HepG2 (cell line): ENCODE measurements around the gene TMOD3. TPM values are rescaled to one million over a fixed set of nuclear protein-coding genes. Genes with fewer than 3 reads are reported as not detected.
"Not testable (repeated sequence)": the region's sequence is repeated elsewhere in the genome, so short reads cannot be mapped to it uniquely, and the experiment has no call there.

Source experiments
- ATAC-seq: fragments of 200-7000 bp; cut with Tn5 transposase; 3 replicates; pipeline ENCODE4 v1.9.1; 2020; ENCODE audit warnings: mild to moderate bottlenecking, moderate library complexity
- BruUV-seq: library from RNA; stranded (reverse); fragments of 400-500 nt; replicated peaks from 2 replicates; lab custom pipeline; 2021; lab: Mats Ljungman, UMichigan
- CTCF ChIA-PET: fragments of 300-600 bp; formaldehyde crosslinking; extraction: SDS; loops from one replicate; lab custom pipeline; 2021; ENCODE audit warnings: low total read pairs, inconsistent platforms, low intra/inter-chr PET ratio; lab: Yijun Ruan, JAX
- POLR2A ChIA-PET: fragments of 350-600 bp; sonication (Branson Sonifier 250); formaldehyde crosslinking; loops from one replicate; lab custom pipeline; 2020; ENCODE audit warnings: antibody characterized with exemption, inconsistent platforms; lab: Yijun Ruan, JAX
- DNase-seq: peaks from one replicate; pipeline ENCODE4 v3.0.0-alpha.2; 2015; ENCODE audit warnings: low spot score
- FAIRE-seq: peaks from 3 replicates; lab custom pipeline; 2011; peaks lifted over from hg19 to GRCh38; lab: Jason Lieb, UNC
- H2AFZ ChIP-seq: one replicate; pipeline ENCODE4 v1.6.1; 2011; ENCODE audit warnings: low read length, inconsistent platforms
- H3K27ac ChIP-seq: fragments of 300-600 bp; 3 replicates; pipeline ENCODE4 v1.8.0; 2011; ENCODE audit warnings: mixed run types, mild to moderate bottlenecking, mixed read lengths, low read length, inconsistent platforms; ENCODE audit not compliant: insufficient read depth; ENCODE audit errors: extremely low read length
- H3K27me3 ChIP-seq, 2 experiments: fragments of 200-600 bp in 1 of 2; 2 replicates in 1 of 2; 3 replicates in 1 of 2; pipeline versions ENCODE4 v1.6.0 to v1.8.0; 2011; ENCODE audit warnings: low read length in 2 of 2, mild to moderate bottlenecking in 2 of 2, moderate library complexity in 2 of 2, inconsistent platforms in 1 of 2; ENCODE audit not compliant: insufficient read depth in 2 of 2, control insufficient read depth in 1 of 2
- H3K36me3 ChIP-seq, 2 experiments: fragments of 200-600 bp in 1 of 2; replicated peaks in 1 of 2; 2 replicates in 1 of 2; 3 replicates in 1 of 2; pipeline versions ENCODE4 v1.5.1 to v1.8.0; 2011; ENCODE audit warnings: low read length in 2 of 2, inconsistent platforms in 1 of 2; ENCODE audit not compliant: insufficient read depth in 2 of 2, control insufficient read depth in 1 of 2
- H3K4me1 ChIP-seq: 2 replicates; pipeline ENCODE4 v1.5.1; 2012; ENCODE audit warnings: low read length, inconsistent platforms; ENCODE audit not compliant: insufficient read depth
- H3K4me2 ChIP-seq: 2 replicates; pipeline ENCODE4 v1.6.0; 2011; ENCODE audit warnings: low read depth, low read length, inconsistent platforms
- H3K4me3 ChIP-seq, 3 experiments: fragments of 200-600 bp in 1 of 3; sonication (generic), shearing (Covaris generic) in 1 of 3; replicated peaks in 1 of 3; 2 replicates each; pipeline ENCODE4 v1.5.1; 2011 to 2016; ENCODE audit warnings: low read length in 3 of 3, inconsistent platforms in 2 of 3, low read depth in 2 of 3, mild to moderate bottlenecking in 2 of 3, control low read depth in 1 of 3, mixed read lengths in 1 of 3; ENCODE audit not compliant: insufficient read depth in 1 of 3
- H3K79me2 ChIP-seq: one replicate; pipeline ENCODE4 v1.6.1; 2011; ENCODE audit warnings: low read length, inconsistent platforms; ENCODE audit not compliant: insufficient read depth
- H3K9ac ChIP-seq: 2 replicates; pipeline ENCODE4 v1.6.0; 2011; ENCODE audit warnings: mild to moderate bottlenecking, low read depth, low read length, inconsistent platforms; ENCODE audit not compliant: insufficient read depth
- H3K9me3 ChIP-seq: 2 replicates; pipeline ENCODE4 v1.5.1; 2012; ENCODE audit warnings: mild to moderate bottlenecking, low read length
- H4K20me1 ChIP-seq: 2 replicates; pipeline ENCODE4 v1.6.0; 2011; ENCODE audit warnings: inconsistent platforms, mild to moderate bottlenecking, low read length, moderate library complexity; ENCODE audit not compliant: insufficient read depth
- WGBS: methylation state at CpG from one replicate; pipeline ENCODE4 v1.1.6; 2017; ENCODE audit warnings: low lambda C conversion rate; 5-methylcytosine and 5-hydroxymethylcytosine counted together
- in situ Hi-C: cut with HindIII; loops from 2 replicates; pipeline ENCODE4 v1.10.0; 2017; ENCODE audit warnings: low pct_unique_long_range_greater_than_20kb; ENCODE audit not compliant: extremely low pct_ligation_motif_present
- intact Hi-C: fragments of 100-400 bp; cut with micrococcal nuclease; formaldehyde crosslinking; loops from one replicate; pipeline ENCODE4 v1.10.0; 2022; ENCODE audit not compliant: unreplicated experiment
- polyA plus RNA-seq, 8 experiments: library from polyadenylated mRNA; depleted of rRNA in 3 of 8; stranded (reverse) in 7 of 8; unstranded in 1 of 8; fragments of >200 nt; fragmentation: Illumina TruSeq in 4 of 8; extraction: Trizol in 4 of 8; gene quantifications; 2 replicates each; pipeline versions ENCODE4 v1.2.1 to v1.2.3, GENCODE V29; 2011 to 2016; ENCODE audit warnings: low read depth in 4 of 8, missing spikeins in 1 of 8, mixed read lengths in 1 of 8; ENCODE audit not compliant: insufficient read depth in 1 of 8
- total RNA-seq, 5 experiments: library from RNA; depleted of rRNA; stranded (reverse); fragments of >200 nt; fragmentation: Illumina TruSeq; extraction: Trizol; gene quantifications; 2 replicates each; pipeline ENCODE4 v1.2.3, GENCODE V29; 2016; ENCODE audit warnings: low read depth in 1 of 5
- TF ChIP-seq, protein P1 (sequence below): sonication (generic); formaldehyde crosslinking; IDR thresholded peaks from 2 replicates; pipeline ENCODE4 v1.4.0; 2020; ENCODE audit warnings: missing genetic modification reagents; ENCODE audit errors: not compliant biosample characterization

Gene TMOD3
- total and polyA plus RNA-seq, 2 of the 13 experiments (the other 11 are each of a cell fraction or from before 2014, with no cell fraction given), result 5.1 to 23.2 TPM

DNA sequence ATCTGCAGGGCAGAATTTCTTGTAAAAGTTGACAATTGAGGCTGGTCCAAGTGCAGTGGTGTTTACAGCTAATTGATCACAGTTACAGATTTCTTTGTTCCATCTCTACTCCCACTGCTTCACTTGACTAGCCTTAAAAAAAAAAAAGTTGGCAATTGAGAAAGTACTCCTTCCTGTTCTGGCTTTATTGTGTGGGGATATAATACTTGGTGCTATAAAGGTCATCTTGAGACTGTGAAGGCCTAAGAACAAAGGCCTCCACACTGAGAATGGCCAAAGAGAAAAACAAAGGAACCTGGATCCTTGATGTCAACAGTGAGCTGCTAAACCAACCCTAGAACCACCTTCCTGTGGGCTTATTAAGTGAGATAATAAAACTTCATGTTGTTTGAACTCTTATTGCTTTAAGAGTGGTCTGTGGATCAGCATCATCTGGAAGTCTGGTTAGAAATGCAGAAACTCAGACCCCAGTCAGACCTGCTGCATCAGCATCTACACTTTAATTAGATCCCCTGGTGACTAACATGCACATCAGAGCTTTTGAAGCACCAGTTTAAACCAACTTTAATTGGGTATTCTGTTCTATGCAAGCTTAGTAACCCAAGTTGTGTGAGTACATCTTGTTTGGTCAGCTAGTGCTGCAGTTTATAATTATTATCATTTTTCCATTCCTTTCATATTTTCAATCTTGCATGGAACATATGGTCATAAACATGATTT, 55.2 kb downstream of the TMOD3 start:
- Histone ChIP-seq H4K20me1 (peaks cover 2% of the 10 kb centered on the region; the same call in 1 of the 2 replicates), H3K4me2 (no peak overlapping the region), H3K36me3 (peaks cover under 1 to 10% of the 10 kb centered on the region in 2 experiments; a peak in 4 of 5 replicates), H3K4me1 (peaks cover 16% of the 10 kb centered on the region), H3K27me3 (no peaks in the 10 kb centered on the region), H2AFZ (no peak overlapping the region), H3K9ac (no peak overlapping the region), H3K9me3 (no peaks in the 10 kb centered on the region), H3K4me3 (no peak overlapping the region), H3K27ac (no peak overlapping the region), H3K79me2 (no peaks in the 10 kb centered on the region)
- ChIA-PET POLR2A (no interaction called here), CTCF (no interaction called here)
- TF ChIP-seq, protein P1, sequence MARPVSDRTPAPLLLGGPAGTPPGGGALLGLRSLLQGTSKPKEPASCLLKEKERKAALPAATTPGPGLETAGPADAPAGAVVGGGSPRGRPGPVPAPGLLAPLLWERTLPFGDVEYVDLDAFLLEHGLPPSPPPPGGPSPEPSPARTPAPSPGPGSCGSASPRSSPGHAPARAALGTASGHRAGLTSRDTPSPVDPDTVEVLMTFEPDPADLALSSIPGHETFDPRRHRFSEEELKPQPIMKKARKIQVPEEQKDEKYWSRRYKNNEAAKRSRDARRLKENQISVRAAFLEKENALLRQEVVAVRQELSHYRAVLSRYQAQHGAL (CRISPR knock-in tag), result no peak
- BruUV-seq, result no TSS peak
- ATAC-seq (no peak), DNase-seq (no peak), FAIRE-seq (no peak)
- intact Hi-C loops, result no loop called here
- in situ Hi-C loops, result no loop called here

DNA sequence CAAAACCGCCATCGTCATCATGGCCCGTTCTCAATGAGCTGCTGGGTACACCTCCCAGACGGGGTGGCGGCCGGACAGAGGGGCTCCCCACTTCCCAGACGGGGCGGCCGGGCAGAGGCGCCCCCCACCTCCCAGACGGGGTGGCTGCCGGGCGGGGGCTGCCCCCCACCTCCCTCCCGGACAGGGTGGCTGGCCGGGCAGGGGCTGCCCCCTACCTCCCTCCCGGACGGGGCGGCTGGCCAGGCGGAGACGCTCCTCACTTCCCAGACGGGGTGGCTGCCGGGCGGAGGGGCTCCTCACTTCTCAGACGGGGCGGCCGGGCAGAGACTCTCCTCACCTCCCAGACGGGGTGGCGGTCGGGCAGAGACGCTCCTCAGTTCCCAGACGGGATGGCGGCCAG, 56.3 kb downstream of the TMOD3 start:
- peaks cover 1 to 10% of the 10 kb centered on the region in 2 experiments; a peak in 4 of 5 replicates for H3K36me3 ChIP-seq
- CTCF ChIA-PET, H2AFZ ChIP-seq, BruUV-seq, H3K4me2 ChIP-seq, H3K4me3 ChIP-seq, H3K9me3 ChIP-seq, ATAC-seq, FAIRE-seq, H3K79me2 ChIP-seq, in situ Hi-C loops, intact Hi-C loops, H3K9ac ChIP-seq, DNase-seq, H3K27ac ChIP-seq, POLR2A ChIA-PET, H3K27me3 ChIP-seq, H4K20me1 ChIP-seq: not testable (repeated sequence)
- WGBS, result 95% methylated on average over 8 of the region's 32 CpGs
- peaks cover 16% of the 10 kb centered on the region for H3K4me1 ChIP-seq
